GM21447 (cell line): ENCODE results near the gene NOTCH1.

Experiments used
- ATAC-seq: cut with Tn5 transposase; IDR thresholded peaks from one replicate; pipeline ENCODE4 v1.9.1; 2021; ENCODE audit not compliant: unreplicated experiment

Gene NOTCH1

GRCh38 chr9:136504512-136505348 is 41.1 kb downstream of the NOTCH1 start:
- ATAC-seq, result no peak

GRCh38 chr9:136502940-136503550 is 42.8 kb downstream of the NOTCH1 start:
- ATAC-seq, result no peak

GRCh38 chr9:136502196-136502595 is 43.7 kb downstream of the NOTCH1 start:
- ATAC-seq, result no peak

GRCh38 chr9:136501686-136502085 is 44.2 kb downstream of the NOTCH1 start:
- no peak for ATAC-seq

GRCh38 chr9:136499935-136500910 is 45.6 kb downstream of the NOTCH1 start:
- ATAC-seq, result no peak

GRCh38 chr9:136499071-136499934 is 46.5 kb downstream of the NOTCH1 start:
- no peak for ATAC-seq

- no peak for ATAC-seq
Observed at GRCh38 chr9:136497916-136498695, 47.7 kb downstream of the NOTCH1 start.

GRCh38 chr9:136496801-136497620 is 48.8 kb downstream of the NOTCH1 start:
- no peak for ATAC-seq

GRCh38 chr9:136496181-136496580 is 49.7 kb downstream of the NOTCH1 start:
- no peak for ATAC-seq

- no peak for ATAC-seq
Observed at GRCh38 chr9:136495238-136495800, 50.5 kb downstream of the NOTCH1 start.

GRCh38 chr9:136494531-136495215 is 51.2 kb downstream of the NOTCH1 start:
- no peak for ATAC-seq

GRCh38 chr9:136494012-136494411 is 51.8 kb downstream of the NOTCH1 start:
- ATAC-seq, result no peak

- ATAC-seq, result no peak
Observed at GRCh38 chr9:136493567-136493971, 52.3 kb downstream of the NOTCH1 start.

GRCh38 chr9:136492978-136493522 is 52.8 kb downstream of the NOTCH1 start:
- no peak for ATAC-seq

- ATAC-seq, result no peak
Observed at GRCh38 chr9:136489731-136490130, 56.1 kb downstream of the NOTCH1 start.

GRCh38 chr9:136488247-136489214 is 57.3 kb downstream of the NOTCH1 start:
- ATAC-seq, result no peak
